PC-3 (cell line): Measurements from ENCODE around the gene TCP11. TPM values are rescaled to one million over a fixed set of nuclear protein-coding genes. Genes with fewer than 3 reads are reported as not detected.

ENCODE experiments used
- ATAC-seq: fragments of 200-7000 bp; cut with Tn5 transposase; 2 replicates; pipeline ENCODE4 v1.9.1; 2020; ENCODE audit warnings: mild to moderate bottlenecking, moderate library complexity
- BruUV-seq: library from RNA; stranded (reverse); fragments of 400-500 nt; replicated peaks from 2 replicates; lab custom pipeline; 2021; lab: Mats Ljungman, UMichigan
- CTCF ChIA-PET: fragments of 300-600 bp; sonication (Branson Sonifier 250); formaldehyde crosslinking; loops from one replicate; lab custom pipeline; 2022; ENCODE audit warnings: antibody characterized with exemption; lab: Charles Lee
- POLR2A ChIA-PET: fragments of 300-600 bp; sonication (Branson Sonifier 250); formaldehyde crosslinking; loops from one replicate; lab custom pipeline; 2022; ENCODE audit warnings: antibody characterized with exemption; ENCODE audit not compliant: unreplicated experiment; lab: Charles Lee
- DNase-seq: peaks from one replicate; pipeline ENCODE4 v3.0.0-alpha.2; 2015
- H2AFZ ChIP-seq: fragments of 300-600 bp; sonication (generic); 2 replicates; pipeline ENCODE4 v1.6.0; 2016; ENCODE audit warnings: antibody characterized with exemption, low read length
- H3F3A ChIP-seq: fragments of 300-600 bp; sonication (generic); one replicate; pipeline ENCODE4 v1.6.0; 2017; ENCODE audit warnings: antibody characterized with exemption, low read length, control low read depth, mild to moderate bottlenecking; ENCODE audit not compliant: unreplicated experiment
- H3K27ac ChIP-seq: fragments of 300-600 bp; sonication (generic); 2 replicates; pipeline ENCODE4 v1.5.1; 2016; ENCODE audit warnings: mild to moderate bottlenecking, low read length
- H3K27me3 ChIP-seq: fragments of 300-600 bp; sonication (generic); 2 replicates; pipeline ENCODE4 v1.6.1; 2016; ENCODE audit warnings: low read length, mixed read lengths
- H3K36me3 ChIP-seq: fragments of 300-600 bp; sonication (generic); 2 replicates; pipeline ENCODE4 v1.6.1; 2016; ENCODE audit warnings: low read depth, mixed run types, low read length, mixed read lengths
- H3K4me1 ChIP-seq: fragments of 300-600 bp; sonication (generic); 2 replicates; pipeline ENCODE4 v1.5.1; 2016; ENCODE audit warnings: low read length; ENCODE audit not compliant: insufficient read depth
- H3K4me2 ChIP-seq: fragments of 300-600 bp; sonication (generic); 2 replicates; pipeline ENCODE4 v1.6.0; 2016; ENCODE audit warnings: low read length
- H3K4me3 ChIP-seq: fragments of 300-600 bp; sonication (generic); 2 replicates; pipeline ENCODE4 v1.5.1; 2016; ENCODE audit warnings: mild to moderate bottlenecking, low read length, mixed read lengths
- H3K79me2 ChIP-seq: fragments of 300-600 bp; sonication (generic); 2 replicates; pipeline ENCODE4 v1.6.1; 2017; ENCODE audit warnings: low read length, mixed read lengths
- H3K9ac ChIP-seq: fragments of 300-600 bp; sonication (generic); 2 replicates; pipeline ENCODE4 v1.6.0; 2016; ENCODE audit warnings: mild to moderate bottlenecking, low read length
- H3K9me2 ChIP-seq: fragments of 300-600 bp; sonication (generic); replicated peaks from 2 replicates; pipeline ENCODE4 v1.6.1; 2016; ENCODE audit warnings: mixed run types, low read length, mixed read lengths
- H3K9me3 ChIP-seq: fragments of 300-600 bp; sonication (generic); 2 replicates; pipeline ENCODE4 v1.6.1; 2016; ENCODE audit warnings: low read length, mixed read lengths
- H4K20me1 ChIP-seq: fragments of 300-600 bp; sonication (generic); 2 replicates; pipeline ENCODE4 v1.6.1; 2016; ENCODE audit warnings: low read length, mixed read lengths
- EZH2 ChIP-seq: fragments of 300-600 bp; sonication (generic); IDR thresholded peaks from one replicate; pipeline ENCODE4 v1.6.1; 2017; ENCODE audit warnings: antibody characterized with exemption, mild to moderate bottlenecking, low read length; ENCODE audit not compliant: unreplicated experiment
- EZH2phosphoT487 ChIP-seq: fragments of 300-600 bp; sonication (generic); IDR thresholded peaks from 2 replicates; pipeline ENCODE4 v1.6.1; 2018; ENCODE audit warnings: mild to moderate bottlenecking, antibody characterized with exemption, low read length, borderline replicate concordance
- intact Hi-C: fragments of 100-400 bp; cut with micrococcal nuclease; formaldehyde crosslinking; loops from 2 replicates; pipeline ENCODE4 v1.9.0; 2023
- total RNA-seq: library from RNA; depleted of rRNA; stranded (reverse); fragments of >200 nt; gene quantifications from 2 replicates; pipeline ENCODE4 v1.2.3, GENCODE V29; 2014
- TF ChIP-seq, protein P1 (sequence below): fragments of 300-600 bp; sonication (generic); conservative IDR thresholded peaks from 2 replicates; pipeline ENCODE4 v1.5.1; 2017; ENCODE audit warnings: antibody characterized with exemption, low read depth, mild to moderate bottlenecking, low read length

Gene TCP11
- total RNA-seq, 1 experiment from 2014 or later = 1.3 TPM

DNA sequence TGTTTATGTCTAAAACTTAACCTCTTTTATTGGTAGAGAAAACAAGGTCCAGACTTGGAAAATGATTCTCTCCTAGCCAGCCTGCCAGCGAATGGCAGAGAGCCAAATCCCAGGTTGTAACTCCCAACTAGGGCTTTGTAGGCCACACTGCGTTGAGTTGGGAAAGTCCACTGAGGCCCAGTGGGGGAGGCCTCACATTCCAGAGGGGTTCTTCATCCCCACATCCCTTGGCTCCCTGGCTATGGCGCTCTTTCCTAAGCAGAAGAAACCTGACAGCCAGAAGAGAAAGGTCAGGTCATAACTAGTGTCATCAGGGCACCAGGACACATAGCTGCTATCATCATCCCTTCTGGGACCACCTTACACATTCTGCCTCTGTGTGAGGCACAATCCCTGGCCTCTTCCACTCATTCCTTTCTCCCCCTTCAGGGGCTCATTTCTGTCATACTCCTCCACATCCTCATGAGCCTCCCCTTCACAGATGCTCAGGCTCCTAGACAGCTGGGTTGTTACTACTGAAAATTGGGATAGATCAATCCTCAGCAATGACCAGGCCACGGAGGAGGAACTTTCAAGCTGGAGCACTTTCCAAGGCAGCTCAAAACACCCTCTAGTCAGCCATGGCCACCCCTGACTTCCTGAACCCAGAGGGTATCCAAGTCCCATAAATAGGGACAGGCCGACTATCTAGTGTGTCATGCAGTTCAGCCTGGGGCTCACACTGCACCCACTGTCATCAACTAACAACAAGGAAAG is 48.6 kb downstream of the TCP11 start:
- Histone ChIP-seq H3K4me2 (no peak overlapping the region), H3F3A (no peaks in the 10 kb centered on the region), H3K27ac (no peak overlapping the region), H3K9me3 (no peaks in the 10 kb centered on the region), H3K9ac (no peak overlapping the region), H3K4me1 (peaks cover 15% of the 10 kb centered on the region), H3K9me2 (no peaks in the 10 kb centered on the region), H3K79me2 (no peaks in the 10 kb centered on the region), H4K20me1 (no peaks in the 10 kb centered on the region), H3K4me3 (no peak overlapping the region), H3K36me3 (no peaks in the 10 kb centered on the region; the same call in 1 of the 2 replicates), H3K27me3 (no peaks in the 10 kb centered on the region), H2AFZ (no peak overlapping the region)
- ATAC-seq (no peak), DNase-seq (no peak)
- no TSS peak for BruUV-seq
- ChIA-PET CTCF (no interaction called here), POLR2A (no interaction called here)
- TF ChIP-seq EZH2phosphoT487 (no peak), EZH2 (no peak)
- TF ChIP-seq, protein P1, sequence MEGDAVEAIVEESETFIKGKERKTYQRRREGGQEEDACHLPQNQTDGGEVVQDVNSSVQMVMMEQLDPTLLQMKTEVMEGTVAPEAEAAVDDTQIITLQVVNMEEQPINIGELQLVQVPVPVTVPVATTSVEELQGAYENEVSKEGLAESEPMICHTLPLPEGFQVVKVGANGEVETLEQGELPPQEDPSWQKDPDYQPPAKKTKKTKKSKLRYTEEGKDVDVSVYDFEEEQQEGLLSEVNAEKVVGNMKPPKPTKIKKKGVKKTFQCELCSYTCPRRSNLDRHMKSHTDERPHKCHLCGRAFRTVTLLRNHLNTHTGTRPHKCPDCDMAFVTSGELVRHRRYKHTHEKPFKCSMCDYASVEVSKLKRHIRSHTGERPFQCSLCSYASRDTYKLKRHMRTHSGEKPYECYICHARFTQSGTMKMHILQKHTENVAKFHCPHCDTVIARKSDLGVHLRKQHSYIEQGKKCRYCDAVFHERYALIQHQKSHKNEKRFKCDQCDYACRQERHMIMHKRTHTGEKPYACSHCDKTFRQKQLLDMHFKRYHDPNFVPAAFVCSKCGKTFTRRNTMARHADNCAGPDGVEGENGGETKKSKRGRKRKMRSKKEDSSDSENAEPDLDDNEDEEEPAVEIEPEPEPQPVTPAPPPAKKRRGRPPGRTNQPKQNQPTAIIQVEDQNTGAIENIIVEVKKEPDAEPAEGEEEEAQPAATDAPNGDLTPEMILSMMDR = no peak
- intact Hi-C loops = no loop called here

DNA sequence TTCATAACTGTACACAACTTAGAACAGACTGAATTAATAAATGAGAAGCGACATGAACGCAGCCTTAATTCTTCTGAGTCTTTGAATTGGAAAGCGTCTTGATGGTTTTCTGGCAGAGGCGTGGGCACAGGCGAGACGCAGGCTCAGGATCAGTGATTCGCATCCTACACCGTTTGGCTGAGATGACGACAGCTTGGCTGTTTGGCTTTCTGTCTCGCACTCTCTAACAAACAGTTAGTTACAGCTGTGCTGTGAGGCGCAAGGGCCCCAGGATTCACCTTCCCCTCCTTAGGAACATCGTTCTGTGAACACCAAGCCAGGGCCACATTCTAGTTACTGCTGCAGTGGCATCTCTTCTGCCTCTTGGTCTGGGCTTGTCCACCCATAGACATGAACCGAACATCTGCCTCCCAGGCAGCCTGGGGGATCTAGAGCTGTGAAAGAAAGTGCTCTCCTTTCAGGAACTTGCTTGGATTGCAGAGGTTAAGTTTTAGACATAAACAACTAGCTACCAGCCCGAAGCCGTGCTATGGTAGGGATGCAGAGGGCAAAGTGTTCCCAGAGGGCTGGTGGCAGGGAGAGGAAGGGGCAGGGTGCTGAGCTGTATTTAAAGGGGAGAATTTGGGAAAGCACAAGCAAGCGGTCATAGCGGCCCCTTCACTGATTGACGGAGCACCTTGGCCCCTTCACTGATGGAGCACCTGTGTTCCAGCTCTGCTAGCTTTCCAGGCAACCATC is 49.6 kb downstream of the TCP11 start:
- Histone ChIP-seq H3K4me1 (peaks cover 9% of the 10 kb centered on the region), H3K4me2 (no peak overlapping the region), H3K9me3 (no peaks in the 10 kb centered on the region), H2AFZ (no peak overlapping the region), H3K27ac (no peak overlapping the region), H3K27me3 (no peaks in the 10 kb centered on the region), H3K9ac (no peak overlapping the region), H4K20me1 (no peaks in the 10 kb centered on the region), H3K9me2 (no peaks in the 10 kb centered on the region), H3K79me2 (no peaks in the 10 kb centered on the region), H3K36me3 (no peaks in the 10 kb centered on the region; the same call in 1 of the 2 replicates), H3F3A (no peaks in the 10 kb centered on the region), H3K4me3 (no peak overlapping the region)
- ATAC-seq = no peak
- intact Hi-C loops = no loop called here
- no TSS peak for BruUV-seq
- TF ChIP-seq EZH2phosphoT487 (no peak), EZH2 (no peak)
- TF ChIP-seq, protein P1 = no peak
- ChIA-PET CTCF (no interaction called here), POLR2A (no interaction called here)
- DNase-seq = no peak
